BJ (cell line): Measurements from ENCODE around the gene CD300A. TPM values are rescaled to one million over a fixed set of nuclear protein-coding genes. Genes with fewer than 3 reads are reported as not detected.

ENCODE experiments used
- CTCF ChIA-PET: fragments of 350-600 bp; formaldehyde crosslinking; extraction: SDS; loops from one replicate; lab custom pipeline; 2021; ENCODE audit warnings: antibody characterized with exemption, inconsistent platforms; lab: Yijun Ruan, JAX
- POLR2A ChIA-PET: fragments of 300-600 bp; sonication (Branson Sonifier 250); formaldehyde crosslinking; extraction: SDS; loops from one replicate; lab custom pipeline; 2021; ENCODE audit warnings: antibody characterized with exemption; lab: Charles Lee
- DNase-seq: peaks from one replicate; pipeline ENCODE4 v3.0.0-alpha.2; 2011; ENCODE audit warnings: low read depth
- H3K27me3 ChIP-seq: 2 replicates; pipeline ENCODE4 v1.6.0; 2011; ENCODE audit warnings: low read length; ENCODE audit not compliant: control insufficient read depth, insufficient read depth
- H3K36me3 ChIP-seq: 2 replicates; pipeline ENCODE4 v1.5.1; 2011; ENCODE audit warnings: low read length; ENCODE audit not compliant: control insufficient read depth, insufficient read depth
- H3K4me3 ChIP-seq: 2 replicates; pipeline ENCODE4 v1.5.1; 2011; ENCODE audit warnings: low read depth, mild to moderate bottlenecking, control low read depth, low read length
- polyA plus RNA-seq: library from polyadenylated mRNA; depleted of rRNA; stranded (reverse); fragments of >200 nt; gene quantifications from 2 replicates; pipeline ENCODE4 v1.2.3, GENCODE V29; 2011
- TF ChIP-seq, protein P1 (sequence below): IDR thresholded peaks from 2 replicates; pipeline ENCODE4 v1.5.1; 2011; ENCODE audit warnings: low read depth, mild to moderate bottlenecking, control low read depth, inconsistent platforms, low read length, moderate library complexity; ENCODE audit not compliant: insufficient read depth

CD300A gene
- polyA plus RNA-seq, 1 experiment: not detected

- H3K36me3 ChIP-seq: no peaks in the 10 kb centered on the region
- no peaks in the 10 kb centered on the region for H3K27me3 ChIP-seq
- DNase-seq: no peak
- CTCF ChIA-PET: no interaction called here
- TF ChIP-seq, protein P1, sequence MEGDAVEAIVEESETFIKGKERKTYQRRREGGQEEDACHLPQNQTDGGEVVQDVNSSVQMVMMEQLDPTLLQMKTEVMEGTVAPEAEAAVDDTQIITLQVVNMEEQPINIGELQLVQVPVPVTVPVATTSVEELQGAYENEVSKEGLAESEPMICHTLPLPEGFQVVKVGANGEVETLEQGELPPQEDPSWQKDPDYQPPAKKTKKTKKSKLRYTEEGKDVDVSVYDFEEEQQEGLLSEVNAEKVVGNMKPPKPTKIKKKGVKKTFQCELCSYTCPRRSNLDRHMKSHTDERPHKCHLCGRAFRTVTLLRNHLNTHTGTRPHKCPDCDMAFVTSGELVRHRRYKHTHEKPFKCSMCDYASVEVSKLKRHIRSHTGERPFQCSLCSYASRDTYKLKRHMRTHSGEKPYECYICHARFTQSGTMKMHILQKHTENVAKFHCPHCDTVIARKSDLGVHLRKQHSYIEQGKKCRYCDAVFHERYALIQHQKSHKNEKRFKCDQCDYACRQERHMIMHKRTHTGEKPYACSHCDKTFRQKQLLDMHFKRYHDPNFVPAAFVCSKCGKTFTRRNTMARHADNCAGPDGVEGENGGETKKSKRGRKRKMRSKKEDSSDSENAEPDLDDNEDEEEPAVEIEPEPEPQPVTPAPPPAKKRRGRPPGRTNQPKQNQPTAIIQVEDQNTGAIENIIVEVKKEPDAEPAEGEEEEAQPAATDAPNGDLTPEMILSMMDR: no peak
- H3K4me3 ChIP-seq: no peak overlapping the region
- POLR2A ChIA-PET: no interaction called here
Observed at GRCh38 chr17:74442291-74442669, 24.2 kb upstream of the CD300A start.

DNA sequence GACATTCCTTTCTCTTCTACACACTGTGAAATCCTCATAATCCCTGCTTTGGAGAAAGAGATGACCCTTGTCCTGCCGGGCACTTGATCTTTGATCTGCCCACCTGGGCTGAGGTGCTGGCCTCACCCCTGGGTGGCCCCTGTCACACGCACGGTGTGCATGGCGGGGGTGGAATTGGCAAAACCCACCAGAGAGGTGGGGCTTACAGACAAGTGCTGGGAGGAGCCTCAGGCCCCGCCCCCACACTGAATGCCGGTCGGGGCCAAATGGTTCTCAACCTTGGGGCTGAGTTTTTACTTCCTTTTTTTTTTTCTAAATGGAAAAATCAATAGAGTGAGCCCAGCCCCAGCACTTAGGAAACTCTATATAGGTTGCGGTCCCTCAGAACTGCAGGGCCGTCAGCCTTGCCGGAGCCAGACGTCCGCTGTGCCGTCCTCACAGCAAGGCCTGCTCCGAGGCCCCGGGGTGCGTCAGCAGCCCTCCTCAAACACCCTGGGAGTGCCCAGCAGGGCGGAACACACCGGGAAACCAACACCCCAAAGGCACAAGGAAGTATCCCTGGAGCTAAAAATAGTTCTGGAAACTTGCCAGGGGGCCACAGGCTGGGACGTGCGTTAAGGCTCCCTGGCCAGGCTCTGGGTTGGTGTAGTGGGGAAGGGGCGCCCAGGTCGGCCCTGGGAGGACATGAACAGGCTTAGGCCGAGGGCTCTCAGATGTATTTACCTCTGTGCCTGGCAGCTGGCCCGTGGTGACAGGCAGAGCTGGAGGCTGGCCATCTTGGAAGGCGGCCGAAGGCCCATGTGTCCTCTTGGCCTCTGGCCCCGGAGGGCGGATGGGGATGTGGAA is 23.5 kb upstream of the CD300A start:
- POLR2A ChIA-PET: no interaction called here
- no peak for DNase-seq
- TF ChIP-seq, protein P1: no peak
- CTCF ChIA-PET: interaction anchor here (1.3 kb wide), 1 partner anchor 15 kb away, joined by 7 read pairs; no protein-coding TSS in a partner anchor
- H3K4me3 ChIP-seq: no peak overlapping the region
- H3K27me3 ChIP-seq: no peaks in the 10 kb centered on the region
- no peaks in the 10 kb centered on the region for H3K36me3 ChIP-seq

DNA sequence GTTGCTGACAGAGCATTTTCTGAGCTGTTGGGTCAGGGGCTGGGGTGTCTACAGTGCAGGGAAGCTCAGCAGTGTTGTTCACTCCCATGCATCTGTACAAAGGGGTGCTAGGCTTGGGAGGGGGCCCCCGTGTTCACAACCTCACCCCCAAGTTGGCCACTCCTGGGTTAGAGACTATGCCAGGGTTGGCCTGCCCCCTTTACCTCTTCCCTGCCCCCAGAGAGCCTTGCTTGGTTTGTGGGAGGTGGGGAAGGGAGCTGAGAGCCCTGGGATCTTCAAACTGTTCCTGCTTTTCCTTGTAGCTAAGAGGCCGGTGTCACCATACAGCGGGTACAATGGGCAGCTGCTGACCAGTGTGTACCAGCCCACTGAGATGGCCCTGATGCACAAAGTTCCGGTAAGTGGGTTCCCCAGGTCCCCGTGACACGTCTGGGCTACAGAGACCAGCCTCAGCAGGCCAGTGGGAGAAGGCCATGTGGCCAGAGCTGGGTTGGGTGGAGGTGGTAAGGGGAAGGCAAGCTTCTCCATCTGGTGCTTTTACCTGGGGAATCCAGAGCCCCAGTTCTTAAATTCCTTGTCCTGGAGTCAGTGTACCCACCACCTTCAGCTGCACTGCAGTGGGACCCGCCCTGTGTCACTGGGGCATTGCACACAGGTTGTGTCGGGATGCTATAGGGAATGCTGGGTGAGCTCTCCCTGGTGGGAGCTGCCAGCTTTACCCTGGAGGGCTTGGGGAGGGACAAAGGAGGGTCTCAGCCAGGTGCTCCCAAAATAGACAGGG is 22.7 kb upstream of the CD300A start:
- no peak for DNase-seq
- H3K36me3 ChIP-seq: no peaks in the 10 kb centered on the region
- TF ChIP-seq, protein P1: no peak
- ChIA-PET CTCF (interaction anchor here (0.9 to 1.3 kb wide), 3 partner anchors 14 to 91 kb away, joined by 3 to 7 read pairs (median 3); no protein-coding TSS in a partner anchor), POLR2A (no interaction called here)
- no peaks in the 10 kb centered on the region for H3K27me3 ChIP-seq
- no peak overlapping the region for H3K4me3 ChIP-seq

DNA sequence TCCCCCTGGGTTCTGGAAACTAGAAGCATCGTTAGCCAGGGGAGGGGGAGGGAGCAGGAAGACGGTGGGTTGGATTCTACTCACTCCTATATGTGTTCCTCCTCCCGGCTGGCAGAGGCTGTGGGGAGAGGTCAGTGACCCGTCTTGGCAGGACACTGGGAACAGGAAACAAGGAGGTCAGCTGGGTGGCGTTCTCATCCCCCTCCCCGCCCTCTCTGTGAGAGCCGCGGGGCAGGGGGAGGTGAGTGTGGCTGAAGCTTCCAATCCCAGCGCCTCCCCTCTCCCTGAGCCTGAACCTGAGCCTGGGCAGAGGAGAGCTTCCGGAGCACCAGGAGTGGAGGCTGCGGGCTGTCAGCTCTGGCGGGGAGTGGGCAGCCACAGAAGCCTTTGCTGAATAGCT is 22.0 kb upstream of the CD300A start:
- ChIA-PET CTCF (interaction anchor here (0.9 to 1.2 kb wide), 3 partner anchors 13 to 91 kb away, joined by 3 to 5 read pairs (median 3); no protein-coding TSS in a partner anchor), POLR2A (no interaction called here)
- Histone ChIP-seq H3K36me3 (no peaks in the 10 kb centered on the region), H3K4me3 (no peak overlapping the region), H3K27me3 (no peaks in the 10 kb centered on the region)
- TF ChIP-seq, protein P1: no peak
- no peak for DNase-seq

GRCh38 chr17:74445158-74445557 is 21.3 kb upstream of the CD300A start:
- DNase-seq: no peak
- TF ChIP-seq, protein P1: no peak
- ChIA-PET CTCF (interaction anchor here (1.1 kb wide), 1 partner anchor 12 kb away, joined by 5 read pairs; no protein-coding TSS in a partner anchor), POLR2A (no interaction called here)
- Histone ChIP-seq H3K4me3 (no peak overlapping the region), H3K36me3 (no peaks in the 10 kb centered on the region), H3K27me3 (no peaks in the 10 kb centered on the region)
